Ramos (cell line): ENCODE data around the gene FOCAD.
"Not testable (repeated sequence)": the region's sequence is repeated elsewhere in the genome, so short reads cannot be mapped to it uniquely, and the experiment has no call there.

ENCODE experiments used
- in situ Hi-C: fragments of 300-500 bp; cut with MboI; formaldehyde crosslinking; loops from one replicate; pipeline ENCODE4 v1.14.3; 2022; ENCODE audit warnings: low sequenced_read_pairs; ENCODE audit not compliant: unreplicated experiment

FOCAD gene

GRCh38 chr9:20684035-20684874 lies at the start of gene FOCAD:
Gene FOCAD, plus strand, starts transcription at chr9:20684259. Its CDS starts 31,095 bp downstream, at chr9:20715354.
- in situ Hi-C loops: no loop called here

GRCh38 chr9:20634895-20635294 lies 49.2 kb upstream of the FOCAD start:
- in situ Hi-C loops: loop anchor here (25.0 kb wide), 1 partner anchor 302 kb away; no protein-coding TSS in a partner anchor

GRCh38 chr9:20636888-20637440 lies 47.1 kb upstream of the FOCAD start:
- in situ Hi-C loops: loop anchor here (25.0 kb wide), 1 partner anchor 300 kb away; no protein-coding TSS in a partner anchor

- in situ Hi-C loops: loop anchor here (25.0 kb wide), 1 partner anchor 297 kb away; no protein-coding TSS in a partner anchor
Measured at GRCh38 chr9:20640331-20641187, 43.5 kb upstream of the FOCAD start.

- in situ Hi-C loops: loop anchor here (25.0 kb wide), 1 partner anchor 295 kb away; no protein-coding TSS in a partner anchor
Measured at GRCh38 chr9:20642045-20642444, 42.0 kb upstream of the FOCAD start.

- in situ Hi-C loops: loop anchor here (25.0 kb wide), 1 partner anchor 294 kb away; no protein-coding TSS in a partner anchor
Measured at GRCh38 chr9:20643660-20644059, 40.4 kb upstream of the FOCAD start.

- in situ Hi-C loops: loop anchor here (25.0 kb wide), 1 partner anchor 291 kb away; no protein-coding TSS in a partner anchor
Measured at GRCh38 chr9:20646656-20647055, 37.4 kb upstream of the FOCAD start.

GRCh38 chr9:20649381-20649780 lies 34.7 kb upstream of the FOCAD start:
- in situ Hi-C loops: loop anchor here (25.0 kb wide), 1 partner anchor 288 kb away; no protein-coding TSS in a partner anchor

GRCh38 chr9:20650313-20650712 lies 33.7 kb upstream of the FOCAD start:
- in situ Hi-C loops: no loop called here

GRCh38 chr9:20650750-20651299 lies 33.2 kb upstream of the FOCAD start:
- in situ Hi-C loops: no loop called here

- in situ Hi-C loops: no loop called here
Measured at GRCh38 chr9:20651939-20652338, 32.1 kb upstream of the FOCAD start.

GRCh38 chr9:20658246-20658667 lies 25.8 kb upstream of the FOCAD start:
- in situ Hi-C loops: not testable (repeated sequence)

- in situ Hi-C loops: no loop called here
Measured at GRCh38 chr9:20658677-20659473, 25.2 kb upstream of the FOCAD start.

GRCh38 chr9:20659474-20659967 lies 24.5 kb upstream of the FOCAD start:
- in situ Hi-C loops: no loop called here

GRCh38 chr9:20662156-20662555 lies 21.9 kb upstream of the FOCAD start:
- in situ Hi-C loops: no loop called here

GRCh38 chr9:20663133-20663532 lies 20.9 kb upstream of the FOCAD start:
- in situ Hi-C loops: no loop called here

- in situ Hi-C loops: no loop called here
Measured at GRCh38 chr9:20664501-20664900, 19.6 kb upstream of the FOCAD start.

- in situ Hi-C loops: no loop called here
Measured at GRCh38 chr9:20670395-20670794, 13.7 kb upstream of the FOCAD start.

GRCh38 chr9:20671635-20672034 lies 12.4 kb upstream of the FOCAD start:
- in situ Hi-C loops: no loop called here
